ENCODE results near the gene TSSK6.

The TSSK6 gene

DNA sequence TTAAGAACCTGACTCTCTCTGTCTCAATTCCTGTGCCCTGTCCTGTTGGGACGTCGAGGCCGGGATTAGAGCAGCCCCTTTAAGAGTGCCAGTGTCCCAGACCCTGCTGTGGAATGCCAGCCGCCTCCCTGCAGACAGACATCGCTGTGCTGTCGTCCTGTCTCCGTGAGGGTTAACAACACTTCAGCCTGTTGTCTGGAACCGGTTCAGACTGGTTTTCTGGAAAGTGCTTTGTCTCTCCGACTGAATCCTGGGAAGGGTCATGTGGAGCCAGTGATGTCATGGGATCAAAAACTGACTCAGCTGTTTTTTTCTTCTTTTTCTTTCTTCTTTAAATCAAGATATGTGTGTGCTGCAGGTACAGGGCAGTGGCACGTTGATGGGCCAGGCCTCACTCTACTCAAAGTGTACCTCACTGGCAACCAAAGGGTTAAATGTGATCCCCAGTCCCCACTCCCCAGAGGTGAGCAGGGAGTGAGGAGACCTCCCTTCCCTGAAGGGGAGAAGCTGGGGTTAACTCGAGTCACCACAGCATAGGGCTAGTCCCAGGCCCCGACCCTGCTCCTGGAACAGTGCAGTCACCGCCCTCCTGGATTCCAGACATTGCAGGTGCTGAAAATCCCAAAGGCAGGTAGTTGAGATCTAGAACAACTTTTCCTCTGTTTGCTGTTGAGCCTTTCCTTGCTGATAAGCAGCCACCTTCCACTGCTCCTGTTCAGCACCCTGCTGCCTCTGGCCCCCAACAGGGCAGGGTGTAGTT is 50.8 kb downstream of the TSSK6 start:
- DNase-seq (ENCODE audit: low read depth) = no peak
